Esophagus squamous epithelium (tissue), 4 donors: Measurements from ENCODE around the gene GSTO2.

Source experiments
- CTCF ChIP-seq, 6 experiments: fragments of 450-650 bp in 4 of 6; fragments of 200-600 bp in 2 of 6; sonication (generic) in 2 of 6; IDR thresholded peaks; one replicate each; pipeline ENCODE4 v1.5.1; 2016 to 2019; ENCODE audit warnings: antibody characterized with exemption in 6 of 6, mild to moderate bottlenecking in 4 of 6, moderate library complexity in 4 of 6
- POLR2A ChIP-seq, 4 donors: fragments of 450-650 bp; IDR thresholded peaks; one replicate each; pipeline ENCODE4 v1.6.1; 2017; ENCODE audit warnings: antibody characterized with exemption in 4 of 4, mild to moderate bottlenecking in 4 of 4, moderate library complexity in 3 of 4

- TF ChIP-seq CTCF (IDR thresholded peaks at IDR 0.05) (no peak), POLR2A (IDR thresholded peaks at IDR 0.05) (no peak)
These were observed 26.4 kb upstream of the GSTO2 start for GRCh38 chr10:104242545-104242944.
